NT2/D1 (cell line): ENCODE measurements around the gene ZMAT5.

Source experiments
- SUZ12 ChIP-seq: IDR thresholded peaks from 2 replicates; pipeline ENCODE4 v1.6.1; 2011; ENCODE audit not compliant: insufficient read length, insufficient read depth; ENCODE audit errors: extremely low read depth
- ZNF274 ChIP-seq: IDR thresholded peaks from 2 replicates; pipeline ENCODE4 v1.6.1; 2011; ENCODE audit warnings: mild to moderate bottlenecking, low read depth, low read length

- no peak for TF ChIP-seq ZNF274
- TF ChIP-seq SUZ12 = no peak
These were observed 24.5 kb downstream of the ZMAT5 start for GRCh38 chr22:29742326-29742725.
